ENCODE results near the gene SERPINA9.
"Not testable (repeated sequence)": the region's sequence is repeated elsewhere in the genome, so short reads cannot be mapped to it uniquely, and the experiment has no call there.

SERPINA9 gene

GRCh38 chr14:94426526-94426925, 49.5 kb downstream of the SERPINA9 start:
- no peak for DNase-seq (ENCODE audit: low spot score)

DNA sequence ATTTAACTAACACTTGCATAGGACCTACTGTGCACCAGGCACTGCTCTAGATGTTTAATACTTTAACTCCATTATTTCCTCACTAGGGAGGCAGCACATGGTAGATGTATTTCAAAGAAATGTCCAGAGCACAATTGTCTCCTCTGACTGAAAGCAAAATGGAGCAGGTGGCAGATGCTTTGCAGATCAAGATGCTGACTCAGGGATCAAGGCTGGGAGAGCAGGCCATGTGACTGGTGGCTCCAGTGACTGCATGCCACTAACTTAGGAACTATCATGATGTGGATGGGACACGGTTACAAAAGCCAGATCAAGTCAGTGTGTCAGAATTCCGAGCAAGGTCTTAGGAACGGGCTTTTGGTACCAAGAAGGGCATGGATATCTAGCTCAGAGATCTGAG, 51.6 kb downstream of the SERPINA9 start:
- DNase-seq (ENCODE audit: low spot score), result no peak

GRCh38 chr14:94423453-94424056, 52.4 kb downstream of the SERPINA9 start:
- DNase-seq (ENCODE audit: low spot score), result peak; percentile 77

GRCh38 chr14:94421316-94421715, 54.7 kb downstream of the SERPINA9 start:
- no peak for DNase-seq (ENCODE audit: low spot score)

DNA sequence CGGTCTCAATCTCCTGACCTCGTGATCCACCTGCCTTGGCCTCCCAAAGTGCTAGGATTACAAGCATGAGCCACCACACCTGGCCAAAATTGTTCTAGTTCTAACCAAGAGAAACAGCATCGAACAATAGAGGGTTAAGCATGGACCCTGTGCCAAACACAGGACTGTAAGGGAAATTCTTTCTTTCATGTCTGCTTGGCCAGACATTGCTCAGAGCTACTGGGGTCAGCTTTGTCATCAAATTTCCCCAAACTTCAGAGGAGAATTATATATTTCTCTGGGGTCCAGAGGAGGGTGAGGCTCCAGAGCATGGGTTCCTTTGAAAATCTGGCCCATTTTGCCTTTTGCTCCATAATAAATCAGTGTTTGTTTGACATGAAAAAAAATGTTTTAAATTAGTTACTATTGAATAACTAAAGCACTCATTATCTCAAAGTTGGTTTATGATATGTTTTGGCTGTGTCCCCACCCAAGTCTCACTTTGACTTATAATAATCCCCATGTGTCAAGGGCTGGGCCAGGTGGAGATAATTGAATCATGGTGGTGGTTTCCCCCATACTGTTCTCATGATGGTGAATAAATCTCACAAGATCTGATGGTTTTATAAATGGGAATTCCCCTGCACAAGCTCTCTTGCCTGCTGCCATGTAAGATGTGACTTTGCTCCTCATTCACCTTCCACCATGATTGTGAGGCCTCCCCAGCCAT, 58.3 kb downstream of the SERPINA9 start:
- DNase-seq (ENCODE audit: low spot score), result not testable (repeated sequence)
